ENCODE results near the gene CHSY1. TPM values are rescaled to one million over a fixed set of nuclear protein-coding genes. Genes with fewer than 3 reads are reported as not detected.
"Not testable (repeated sequence)": the region's sequence is repeated elsewhere in the genome, so short reads cannot be mapped to it uniquely, and the experiment has no call there.

CHSY1 gene
- polyA plus RNA-seq, 2 donors, result 3.3 to 5.2 TPM

GRCh38 chr15:101125881-101126428 lies 125.9 kb downstream of the CHSY1 start:
- H3K27ac ChIP-seq (ENCODE audit: low read depth in 2 of 2, low read length in 1 of 2), result not testable (repeated sequence)

More at GRCh38 chr15:101125881-101126428, 125.9 kb downstream of the CHSY1 start:
- H3K4me1 ChIP-seq (ENCODE audit: control insufficient read depth in 2 of 2, insufficient read depth in 2 of 2, low read length in 1 of 2); H3K27me3 ChIP-seq (ENCODE audit: control insufficient read depth in 1 of 2, insufficient read depth in 2 of 2, low read length in 2 of 2); H3K9me3 ChIP-seq (ENCODE audit: control insufficient read depth in 2 of 2, insufficient read depth in 1 of 2, low read depth in 1 of 2, low read length in 1 of 2); H3K36me3 ChIP-seq (ENCODE audit: control insufficient read depth in 2 of 2, insufficient read depth in 2 of 2, low read length in 1 of 2); H3K4me3 ChIP-seq (ENCODE audit: low read depth in 1 of 2, low read length in 2 of 2): not testable (repeated sequence)
- WGBS, 2 donors, result 86% methylated on average over 13 of the region's 13 CpGs

Other genes with a start within 250 kb of the CHSY1 start
- gene SELENOS, start 25.4 kb upstream of the CHSY1 start, polyA plus RNA-seq, result 10 to 100 TPM; 50.4 to 74.4 TPM
- gene SNRPA1, start 43.2 kb upstream of the CHSY1 start, polyA plus RNA-seq, result 10 to 100 TPM; 38.9 to 53.2 TPM
- gene PCSK6, start 237.7 kb upstream of the CHSY1 start, polyA plus RNA-seq, result 1 to 10 TPM; 5.4 to 6.5 TPM